ENCODE data around the gene NDUFAB1. TPM values are rescaled to one million over a fixed set of nuclear protein-coding genes. Genes with fewer than 3 reads are reported as not detected.

The NDUFAB1 gene
- total and polyA plus RNA-seq, 2 of the 13 experiments (the other 11 are each of a cell fraction or from before 2014, with no cell fraction given), result 221 to 601 TPM

- peak; percentile 96; the same call in 1 of the 2 replicates for TF ChIP-seq CREB3 (CRISPR knock-in tag; IDR thresholded peaks at IDR 0.05)
- peak; percentile 77; the same call in 1 of the 2 replicates for TF ChIP-seq KIAA2018 (CRISPR knock-in tag; IDR thresholded peaks at IDR 0.05; ENCODE audit: borderline replicate concordance)
- peak; percentile 24; the same call in 1 of the 2 replicates for TF ChIP-seq ZNF263 (CRISPR knock-in tag; IDR thresholded peaks at IDR 0.05)
- TF ChIP-seq KAT8 (CRISPR knock-in tag; IDR thresholded peaks at IDR 0.05), result peak; percentile 99
- TF ChIP-seq ZNF276 (CRISPR knock-in tag; IDR thresholded peaks at IDR 0.05; ENCODE audit: low read depth), result peak; percentile 96
- TF ChIP-seq ZNF205 (CRISPR knock-in tag; IDR thresholded peaks at IDR 0.05), result peak; percentile 66; the same call in 1 of the 2 replicates
- peak; percentile 37; the same call in 1 of the 2 replicates for TF ChIP-seq SKIL (CRISPR knock-in tag; IDR thresholded peaks at IDR 0.05; ENCODE audit: borderline replicate concordance)
- no peak for TF ChIP-seq PCBP2 (optimal IDR thresholded peaks at IDR 0.05; ENCODE audit: low read depth, low read length, poor library complexity, severe bottlenecking)
- TF ChIP-seq ZNF883 (CRISPR knock-in tag; IDR thresholded peaks at IDR 0.05; ENCODE audit: not compliant biosample characterization), result peak; percentile 98
- TF ChIP-seq HNRNPUL1 (IDR thresholded peaks at IDR 0.05; ENCODE audit: low read depth, low read length), result peak; percentile 84
- TF ChIP-seq CREM (IDR thresholded peaks at IDR 0.05), result peak; percentile 49; the same call in 1 of the 2 replicates
- TF ChIP-seq CREM (CRISPR knock-in tag; IDR thresholded peaks at IDR 0.05), result peak; percentile 46; the same call in 1 of the 2 replicates
- TF ChIP-seq ZMAT5 (CRISPR knock-in tag; IDR thresholded peaks at IDR 0.05; ENCODE audit: borderline replicate concordance, low read depth), result no peak
Measured at GRCh38 chr16:23595951-23596720, at the start of gene NDUFAB1 (continued).

Data from HepG2 (cell line).